Heart left ventricle (tissue), 16 donors: ENCODE measurements around the gene HMGN4. TPM values are rescaled to one million over a fixed set of nuclear protein-coding genes. Genes with fewer than 3 reads are reported as not detected.
A peak's percentile ranks its signal among the peaks of the same experiment; 100 is the strongest.

Experiments
- ATAC-seq, 4 donors: fragments of 200-7000 bp; cut with Tn5 transposase; one replicate each; pipeline ENCODE4 v1.9.1; 2020 to 2022; ENCODE audit warnings: moderate library complexity in 4 of 4, mild to moderate bottlenecking in 3 of 4, moderate number of reproducible peaks in 1 of 4
- DNase-seq, 5 donors: peaks; one replicate each; pipeline ENCODE4 v3.0.0-alpha.2; 2020
- H3K27ac ChIP-seq, 12 donors: fragments of 200-600 bp; sonication (generic) in 4 of 12; one replicate each; pipeline versions ENCODE4 v1.5.0 to v1.8.0; 2016 to 2022; ENCODE audit warnings: mild to moderate bottlenecking in 2 of 12
- H3K27me3 ChIP-seq, 9 donors: fragments of 200-600 bp; sonication (generic) in 2 of 9; one replicate each; pipeline versions ENCODE4 v1.5.1 to v1.8.0; 2016 to 2022; ENCODE audit warnings: mild to moderate bottlenecking in 3 of 9
- H3K36me3 ChIP-seq, 9 donors: fragments of 200-600 bp; sonication (generic) in 2 of 9; one replicate each; pipeline versions ENCODE4 v1.5.0 to v1.8.0; 2018 to 2022; ENCODE audit warnings: mild to moderate bottlenecking in 2 of 9
- H3K4me1 ChIP-seq, 12 donors: fragments of 200-600 bp; sonication (generic) in 4 of 12; one replicate each; pipeline versions ENCODE4 v1.5.0 to v1.8.0; 2016 to 2022; ENCODE audit warnings: mild to moderate bottlenecking in 3 of 12
- H3K4me3 ChIP-seq, 12 donors: fragments of 200-600 bp; sonication (generic) in 4 of 12; one replicate each; pipeline versions ENCODE4 v1.5.0 to v1.8.0; 2017 to 2022; ENCODE audit warnings: mild to moderate bottlenecking in 9 of 12, moderate library complexity in 4 of 12
- H3K9me3 ChIP-seq, 12 donors: fragments of 200-600 bp; sonication (generic) in 4 of 12; one replicate each; pipeline versions ENCODE4 v1.5.0 to v1.8.0; 2016 to 2022; ENCODE audit warnings: mild to moderate bottlenecking in 1 of 12
- CTCF ChIP-seq, 12 donors: fragments of 200-600 bp; sonication (generic) in 4 of 12; IDR thresholded peaks; one replicate each; pipeline versions ENCODE4 v1.5.0 to v1.8.0; 2018 to 2022; ENCODE audit warnings: antibody characterized with exemption in 12 of 12, mild to moderate bottlenecking in 5 of 12
- POLR2A ChIP-seq, 2 donors: fragments of 450-650 bp; IDR thresholded peaks; one replicate each; pipeline ENCODE4 v1.6.1; 2017; ENCODE audit warnings: antibody characterized with exemption in 2 of 2, mild to moderate bottlenecking in 2 of 2, moderate library complexity in 2 of 2
- WGBS, 4 donors: extraction: QIAGEN DNeasy Blood & Tissue Kit in 2 of 4; methylation state at CpG; one replicate each; pipeline versions ENCODE4 v1.1.5 to v1.1.7; 2013 to 2018; 5-methylcytosine and 5-hydroxymethylcytosine counted together
- intact Hi-C, 10 donors: fragments of 100-400 bp; cut with DNase I; formaldehyde crosslinking; loops; one replicate each; pipeline versions ENCODE4 v1.11.1 to v1.14.2; 2022
- polyA plus RNA-seq, 2 donors: library from polyadenylated mRNA; stranded (reverse); fragments of 200-250 nt; gene quantifications; one replicate each; pipeline ENCODE4 v1.2.3, GENCODE V29; 2013
- total RNA-seq, 9 donors: library from RNA; depleted of rRNA in 2 of 9; stranded (reverse); fragments of >200 nt in 2 of 9; fragmentation: NEBNext Ultra II Directional in 3 of 9; extraction: Animal tissue kit (Norgen Biotek cat#: 25700) in 3 of 9; gene quantifications; one replicate each; pipeline versions ENCODE4 v1.1.0 to v1.2.4, GENCODE V29; 2016 to 2023
- donor health status: ischemic (EF 13 %, LVEDD 7.1; RV severe dilation, severe dysfunction).
- donor health status: healthy with polysubstance abuse.
- donor health status: DM: no; HTN: yes; CAD: no.
- donor health status: DM: no; HTN: no; CAD: no.
- donor health status: ischemic (EF 25% LVEDD 6.9; RV normal size, moderate dysfunction).
- donor health status: ischemic (EF 25% LVEDD 5.7; RV mildly dilated, moderate dysfunction).
- donor health status: healthy.
- donor health status: DM: yes; HTN: yes; CAD: no.
- donor health status: ischemic (EF 35%, LVEDD 5.7; RV mildly dilated, moderate dysfunction).
- donor health status: nonischemic (EF 11% LVEDD 7.7; RV severe dilation, severe dysfunction).
- donor health status: DM: yes; HTN: yes; CAD: no.
- donor health status: PGD.
- donor health status: ischemic (EF 29% LVEDD 5.4; RV normal size, mild dysfunction).
- donor health status: nonischemic (EF 23%, LVEDD 6.1; RV moderate dilation, normal function).

Gene HMGN4
- total and polyA plus RNA-seq, 11 donors: 5.8 to 52.8 (median 32.1) TPM

GRCh38 chr6:26556263-26557070 lies 18.3 kb downstream of the HMGN4 start:
- no peak for TF ChIP-seq CTCF (IDR thresholded peaks at IDR 0.05)
- TF ChIP-seq POLR2A (IDR thresholded peaks at IDR 0.05): no peak
- H3K27ac ChIP-seq: no peak overlapping the region
- 37 to 43% (median 39%) methylated on average over 16 of the region's 16 CpGs for WGBS, 4 donors
- no peak overlapping the region for H3K4me3 ChIP-seq
- no peaks in the 10 kb centered on the region for H3K27me3 ChIP-seq
- ATAC-seq (peak in 2 of 4 donors; percentile 13 to 35), DNase-seq (peak in 2 of 5 donors; percentile 40 to 56)
- no peaks in the 10 kb centered on the region for H3K36me3 ChIP-seq
- intact Hi-C loops: loop anchor here in 2 of 10 donors (10.0 kb wide), 2 partner anchors 242 to 918 kb away; partner anchors contain the start of gene ZNF184 (in 1 of the 2)
- H3K9me3 ChIP-seq: no peaks in the 10 kb centered on the region
- H3K4me1 ChIP-seq: peaks cover 0 to 22% (median 9%) of the 10 kb centered on the region in 12 donors

- H3K9me3 ChIP-seq: no peaks in the 10 kb centered on the region
- DNase-seq: no peak
- no peak overlapping the region for H3K27ac ChIP-seq
- intact Hi-C loops: loop anchor here in 2 of 10 donors (10.0 kb wide), 1 partner anchor 217 kb away; no protein-coding TSS in a partner anchor
- TF ChIP-seq POLR2A (IDR thresholded peaks at IDR 0.05): no peak
- TF ChIP-seq CTCF (IDR thresholded peaks at IDR 0.05): no peak
- no peak for ATAC-seq
- H3K4me1 ChIP-seq: no peaks in the 10 kb centered on the region
- 75 to 88% (median 83%) methylated on average over 17 of the region's 17 CpGs for WGBS, 4 donors
- H3K4me3 ChIP-seq: no peak overlapping the region
- H3K36me3 ChIP-seq: no peaks in the 10 kb centered on the region
- H3K27me3 ChIP-seq: no peaks in the 10 kb centered on the region
These were observed 23.6 kb downstream of the HMGN4 start for GRCh38 chr6:26561533-26562466.

DNA sequence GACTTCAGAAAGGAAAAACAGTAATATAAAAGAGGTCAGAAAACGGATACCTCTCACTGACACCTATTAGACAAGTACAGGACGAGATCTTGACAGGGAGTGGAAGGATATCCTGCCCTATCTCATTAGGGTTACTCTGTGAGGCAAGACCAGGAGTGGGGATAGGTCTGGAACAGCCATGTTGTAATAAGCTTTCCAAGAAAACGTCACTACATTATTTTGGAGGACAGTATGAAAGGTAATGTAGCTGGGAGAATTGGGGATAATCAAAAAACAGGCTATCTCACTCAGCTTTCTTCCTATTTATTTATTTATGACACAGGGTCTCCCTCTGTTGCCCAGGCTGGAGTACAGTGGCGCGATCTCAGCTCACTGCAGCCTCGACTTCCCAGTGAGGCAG lies 25.3 kb downstream of the HMGN4 start:
- Histone ChIP-seq H3K4me1 (peaks cover 0 to 4% (median 0%) of the 10 kb centered on the region in 12 donors), H3K4me3 (no peak overlapping the region), H3K9me3 (no peaks in the 10 kb centered on the region), H3K36me3 (no peaks in the 10 kb centered on the region), H3K27ac (no peak overlapping the region), H3K27me3 (no peaks in the 10 kb centered on the region)
- intact Hi-C loops: loop anchor here in 2 of 10 donors (10.0 kb wide), 1 partner anchor 219 kb away; no protein-coding TSS in a partner anchor
- ATAC-seq (no peak), DNase-seq (no peak)
- WGBS, 4 donors: 72 to 81% (median 77%) methylated on average over 6 of the region's 6 CpGs
- no peak for TF ChIP-seq CTCF (IDR thresholded peaks at IDR 0.05)
- no peak for TF ChIP-seq POLR2A (IDR thresholded peaks at IDR 0.05)
